ENCODE measurements around the gene B4GALNT1. TPM values are rescaled to one million over a fixed set of nuclear protein-coding genes. Genes with fewer than 3 reads are reported as not detected.
A peak's percentile ranks its signal among the peaks of the same experiment; 100 is the strongest.

B4GALNT1 gene
- total RNA-seq, 2 donors from 2014 or later, result 0.32 to 0.88 TPM

- no peak overlapping the region for H3K27ac ChIP-seq
- H3K27me3 ChIP-seq, result no peaks in the 10 kb centered on the region
- H3K36me3 ChIP-seq, result no peaks in the 10 kb centered on the region
- no peaks in the 10 kb centered on the region for H3K4me1 ChIP-seq
- no peaks in the 10 kb centered on the region for H3K9me3 ChIP-seq
- H3K9ac ChIP-seq (ENCODE audit: low read depth in 2 of 2, low read length in 2 of 2), result no peak overlapping the region
- intact Hi-C loops (cut with DNase I), result loop anchor here (5.0 kb wide), 1 partner anchor 108 kb away; the partner anchor contains the start of gene OS9
- no peak for TF ChIP-seq CTCF (IDR thresholded peaks at IDR 0.05)
- DNase-seq, result no peak
- no peak overlapping the region for H3K4me3 ChIP-seq
These were observed 49.0 kb downstream of the B4GALNT1 start for GRCh38 chr12:57584050-57584449.

GRCh38 chr12:57583008-57583831 lies 49.8 kb downstream of the B4GALNT1 start:
- Histone ChIP-seq H3K4me1 (no peaks in the 10 kb centered on the region), H3K9me3 (no peaks in the 10 kb centered on the region), H3K9ac (ENCODE audit: low read depth in 2 of 2, low read length in 2 of 2) (no peak overlapping the region), H3K36me3 (no peaks in the 10 kb centered on the region), H3K4me3 (no peak overlapping the region), H3K27ac (no peak overlapping the region), H3K27me3 (no peaks in the 10 kb centered on the region)
- peak; percentile 94 for TF ChIP-seq CTCF (IDR thresholded peaks at IDR 0.05)
- intact Hi-C loops (cut with DNase I), result loop anchor here (2.0 to 5.0 kb wide), 2 partner anchors 38 to 109 kb away; partner anchors contain the start of gene OS9
- DNase-seq, result peak; percentile 70

- intact Hi-C loops (cut with DNase I), result loop anchor here (2.0 to 5.0 kb wide), 2 partner anchors 38 to 110 kb away; partner anchors contain the start of gene OS9
- DNase-seq, result no peak
These were observed 50.6 kb downstream of the B4GALNT1 start for GRCh38 chr12:57582440-57582839.

GRCh38 chr12:57581802-57582201 lies 51.2 kb downstream of the B4GALNT1 start:
- H3K9me3 ChIP-seq, result no peaks in the 10 kb centered on the region
- DNase-seq, result no peak
- no peak overlapping the region for H3K9ac ChIP-seq (ENCODE audit: low read depth in 2 of 2, low read length in 2 of 2)
- no peaks in the 10 kb centered on the region for H3K36me3 ChIP-seq
- no peaks in the 10 kb centered on the region for H3K4me1 ChIP-seq
- TF ChIP-seq CTCF (IDR thresholded peaks at IDR 0.05), result no peak
- H3K27ac ChIP-seq, result no peak overlapping the region
- no peaks in the 10 kb centered on the region for H3K27me3 ChIP-seq
- no peak overlapping the region for H3K4me3 ChIP-seq
- intact Hi-C loops (cut with DNase I), result loop anchor here (2.0 to 5.0 kb wide), 2 partner anchors 39 to 110 kb away; partner anchors contain the start of gene OS9

More at GRCh38 chr12:57582440-57582839, 50.6 kb downstream of the B4GALNT1 start:
- no peak overlapping the region for H3K27ac ChIP-seq
- no peaks in the 10 kb centered on the region for H3K9me3 ChIP-seq
- H3K9ac ChIP-seq (ENCODE audit: low read depth in 2 of 2, low read length in 2 of 2), result no peak overlapping the region
- no peak overlapping the region for H3K4me3 ChIP-seq
- no peaks in the 10 kb centered on the region for H3K4me1 ChIP-seq
- TF ChIP-seq CTCF (IDR thresholded peaks at IDR 0.05), result no peak
- no peaks in the 10 kb centered on the region for H3K36me3 ChIP-seq
- no peaks in the 10 kb centered on the region for H3K27me3 ChIP-seq

- Histone ChIP-seq H3K9me3 (no peaks in the 10 kb centered on the region), H3K4me3 (no peak overlapping the region), H3K27me3 (no peaks in the 10 kb centered on the region), H3K36me3 (no peaks in the 10 kb centered on the region), H3K9ac (ENCODE audit: low read depth in 2 of 2, low read length in 2 of 2) (no peak overlapping the region), H3K4me1 (no peaks in the 10 kb centered on the region), H3K27ac (no peak overlapping the region)
- intact Hi-C loops (cut with DNase I), result loop anchor here (5.0 kb wide), 1 partner anchor 112 kb away; the partner anchor contains the start of gene OS9
- DNase-seq, result no peak
- TF ChIP-seq CTCF (IDR thresholded peaks at IDR 0.05), result no peak
These were observed 52.6 kb downstream of the B4GALNT1 start for GRCh38 chr12:57580466-57580795.

Data from colonic mucosa (tissue), 4 donors.